ENCODE measurements around the gene GP1BB.

DNA sequence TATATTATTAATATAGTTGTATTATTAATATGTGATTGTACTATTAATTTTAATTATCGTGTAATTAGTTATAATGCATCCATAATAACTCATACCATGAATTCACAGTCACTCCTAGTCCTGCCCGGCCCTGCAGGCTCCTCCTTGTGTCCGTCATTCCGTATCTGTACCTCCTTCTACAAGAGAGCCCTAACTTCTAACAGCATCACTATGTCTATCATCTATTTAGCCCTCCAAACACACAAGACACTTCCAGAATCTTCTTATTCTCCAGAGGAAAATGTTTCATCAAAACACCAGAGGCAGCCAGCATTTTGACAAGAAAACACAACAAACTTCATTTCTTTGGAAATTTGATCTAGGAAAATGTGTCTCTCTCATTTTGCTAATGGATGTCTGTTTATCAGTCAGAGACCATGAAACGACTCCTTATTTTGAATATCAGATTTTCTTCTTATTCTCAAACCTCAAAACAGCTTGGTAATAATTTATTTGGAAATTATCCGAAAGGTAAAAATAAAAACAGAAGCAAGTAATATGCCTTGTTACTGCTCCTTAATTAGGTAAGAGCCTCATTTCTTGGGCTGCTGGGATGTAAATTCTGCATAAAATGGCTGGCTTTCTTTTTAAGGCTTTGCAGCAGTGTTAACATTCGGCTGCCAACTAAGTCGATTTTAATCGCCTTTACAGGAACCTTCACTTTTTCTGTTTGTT lies 32.2 kb upstream of the GP1BB start:
- TF ChIP-seq, protein P1, sequence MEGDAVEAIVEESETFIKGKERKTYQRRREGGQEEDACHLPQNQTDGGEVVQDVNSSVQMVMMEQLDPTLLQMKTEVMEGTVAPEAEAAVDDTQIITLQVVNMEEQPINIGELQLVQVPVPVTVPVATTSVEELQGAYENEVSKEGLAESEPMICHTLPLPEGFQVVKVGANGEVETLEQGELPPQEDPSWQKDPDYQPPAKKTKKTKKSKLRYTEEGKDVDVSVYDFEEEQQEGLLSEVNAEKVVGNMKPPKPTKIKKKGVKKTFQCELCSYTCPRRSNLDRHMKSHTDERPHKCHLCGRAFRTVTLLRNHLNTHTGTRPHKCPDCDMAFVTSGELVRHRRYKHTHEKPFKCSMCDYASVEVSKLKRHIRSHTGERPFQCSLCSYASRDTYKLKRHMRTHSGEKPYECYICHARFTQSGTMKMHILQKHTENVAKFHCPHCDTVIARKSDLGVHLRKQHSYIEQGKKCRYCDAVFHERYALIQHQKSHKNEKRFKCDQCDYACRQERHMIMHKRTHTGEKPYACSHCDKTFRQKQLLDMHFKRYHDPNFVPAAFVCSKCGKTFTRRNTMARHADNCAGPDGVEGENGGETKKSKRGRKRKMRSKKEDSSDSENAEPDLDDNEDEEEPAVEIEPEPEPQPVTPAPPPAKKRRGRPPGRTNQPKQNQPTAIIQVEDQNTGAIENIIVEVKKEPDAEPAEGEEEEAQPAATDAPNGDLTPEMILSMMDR (IDR thresholded peaks at IDR 0.05) = no peak
- no peak for TF ChIP-seq POLR2AphosphoS5 (IDR thresholded peaks at IDR 0.05)

Measured in prostate gland (tissue), 2 donors.